HG02884 (cell line): ENCODE data around the gene NTSR1.

Source experiments
- ATAC-seq: cut with Tn5 transposase; IDR thresholded peaks from one replicate; pipeline ENCODE4 v1.9.1; 2021; ENCODE audit warnings: mild to moderate bottlenecking, moderate library complexity; ENCODE audit not compliant: unreplicated experiment

Gene NTSR1

DNA sequence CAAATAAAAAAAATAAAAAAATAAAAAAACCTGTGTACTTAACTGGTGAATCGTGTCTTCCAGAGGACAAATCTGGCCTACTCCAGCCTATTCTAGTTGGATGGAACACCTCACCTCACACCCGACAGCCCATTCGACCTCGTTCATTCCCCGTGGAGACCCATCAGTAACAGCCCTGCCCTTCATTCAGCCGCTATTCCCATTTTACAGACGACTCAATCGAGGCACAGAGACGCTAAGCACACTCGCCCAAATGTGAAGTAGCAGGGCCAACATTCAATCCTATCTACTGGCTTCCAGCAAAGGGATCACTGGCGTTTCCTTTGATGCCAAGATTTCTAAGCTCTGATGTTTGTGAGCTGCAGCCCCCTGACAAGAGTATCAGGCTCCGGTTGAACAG, 1.8 kb upstream of the NTSR1 start:
- ATAC-seq, result no peak

DNA sequence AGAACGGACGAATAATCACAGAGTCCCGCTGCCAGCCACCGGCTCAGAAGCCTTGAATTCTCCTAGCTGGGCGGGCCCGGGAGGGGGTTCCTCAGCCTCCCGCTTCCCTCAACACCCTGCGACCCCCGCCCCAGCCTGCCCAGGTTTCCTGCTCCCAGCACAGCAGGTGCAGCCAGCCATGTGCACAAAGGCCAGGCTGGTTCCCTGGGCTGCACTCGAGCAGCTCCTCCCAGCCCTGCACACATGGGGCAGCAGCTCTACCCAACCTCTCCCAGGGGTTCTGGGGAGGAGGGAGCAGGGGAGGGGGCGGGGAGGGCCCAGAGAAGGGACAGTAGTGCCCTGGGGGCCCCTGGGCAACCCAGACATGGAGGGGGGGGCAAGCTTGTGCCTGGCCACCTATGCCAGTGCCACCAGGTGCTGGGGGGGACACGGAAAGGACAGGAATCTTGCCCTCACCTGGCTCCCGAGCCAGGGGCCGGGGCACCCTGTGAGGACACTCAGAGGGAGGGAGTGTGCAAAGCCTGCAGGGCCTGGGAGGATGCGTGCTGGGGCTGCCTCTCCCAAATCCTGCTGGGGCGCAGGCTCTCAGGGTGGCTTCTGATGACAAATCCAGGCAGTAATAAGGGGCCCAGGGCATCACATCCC, 1.2 kb upstream of the NTSR1 start:
- no peak for ATAC-seq

GRCh38 chr20:62707921-62708521, 615 bp upstream of the NTSR1 start:
- ATAC-seq, result no peak

- no peak for ATAC-seq
Measured at GRCh38 chr20:62709537-62709905, 885 bp downstream of the NTSR1 start.

GRCh38 chr20:62710221-62710885, 1.7 kb downstream of the NTSR1 start:
- no peak for ATAC-seq

DNA sequence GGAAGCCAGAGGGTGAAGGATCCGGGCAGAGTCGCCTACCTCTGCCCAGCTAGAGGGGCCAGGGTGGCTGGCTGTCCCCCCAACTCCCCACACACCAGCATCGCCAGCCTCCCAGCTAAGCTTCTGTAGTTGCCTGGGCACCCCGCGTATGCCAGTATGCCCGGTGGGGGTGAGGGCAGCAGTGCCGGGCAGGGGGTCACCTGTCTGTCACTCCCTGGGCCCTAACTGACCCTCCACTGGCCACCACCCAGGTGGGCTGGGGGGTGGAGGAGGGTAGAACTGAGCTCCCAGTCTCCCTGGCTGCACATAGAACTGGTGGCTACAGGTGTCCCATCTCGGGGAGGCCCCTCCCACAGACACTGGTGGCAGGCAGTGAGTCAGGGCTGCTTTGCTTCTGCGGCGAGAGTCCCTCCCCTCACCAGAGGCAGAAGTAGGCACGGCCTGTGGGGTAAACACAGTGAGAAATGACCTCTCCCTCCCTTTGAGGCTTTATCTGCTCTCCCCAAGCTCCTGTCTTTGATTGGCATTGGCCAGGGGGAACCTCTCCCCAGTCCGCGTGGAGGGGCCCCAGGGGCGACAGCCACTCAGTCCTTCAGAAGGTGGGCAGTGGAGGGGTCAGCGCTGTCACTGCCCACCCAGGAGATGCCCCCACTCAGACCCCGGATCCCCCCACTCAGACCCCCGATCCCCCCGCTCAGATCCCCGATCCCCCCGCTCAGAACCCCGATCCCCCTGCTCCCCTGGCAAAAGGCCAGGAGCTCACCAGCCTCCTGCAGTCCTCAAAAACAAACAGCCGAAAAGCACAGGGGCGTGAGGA, 2.5 kb downstream of the NTSR1 start:
- ATAC-seq, result no peak

DNA sequence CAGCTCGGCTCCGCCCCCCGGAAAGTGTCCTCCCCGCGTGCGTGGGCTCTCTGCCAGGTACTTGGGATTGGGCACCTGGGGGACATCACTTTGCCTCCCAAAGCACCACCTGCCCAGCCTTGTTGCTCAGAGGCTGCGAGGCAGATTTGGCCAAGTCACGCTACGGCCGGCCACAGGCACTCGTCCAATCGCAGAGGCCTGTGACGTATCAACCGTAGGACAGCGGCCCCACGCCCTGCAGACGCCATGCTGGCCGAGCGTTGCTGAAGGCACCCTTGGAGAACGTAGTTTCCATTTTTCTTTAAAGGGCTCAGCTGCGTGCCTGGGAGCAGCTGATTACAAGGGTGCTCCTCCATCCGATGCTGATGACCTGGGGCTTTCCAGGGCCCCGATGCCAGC, 3.1 kb downstream of the NTSR1 start:
- ATAC-seq, result no peak

- ATAC-seq, result no peak
Measured at GRCh38 chr20:62712606-62713005, 4.0 kb downstream of the NTSR1 start.

GRCh38 chr20:62714006-62714405, 5.4 kb downstream of the NTSR1 start:
- no peak for ATAC-seq

DNA sequence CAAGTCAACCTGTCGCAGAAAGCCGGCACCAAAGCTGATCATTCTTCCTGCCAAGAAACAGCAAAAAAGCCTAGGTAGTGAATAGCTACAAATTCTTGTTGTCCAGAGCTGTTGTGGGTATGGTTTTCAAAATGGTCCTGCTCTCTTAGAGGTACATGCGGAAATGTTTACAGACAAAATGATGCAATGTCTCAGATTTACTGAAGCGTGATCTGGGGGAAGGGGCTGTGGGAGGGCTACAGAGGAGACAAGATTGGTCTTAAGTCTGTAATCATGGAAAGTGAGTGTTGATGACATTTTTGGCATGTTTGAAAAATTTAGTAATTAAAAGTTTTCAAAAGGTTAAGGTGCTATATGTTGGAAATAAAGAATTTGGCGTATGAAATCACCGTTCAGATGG, 6.2 kb downstream of the NTSR1 start:
- ATAC-seq, result no peak

DNA sequence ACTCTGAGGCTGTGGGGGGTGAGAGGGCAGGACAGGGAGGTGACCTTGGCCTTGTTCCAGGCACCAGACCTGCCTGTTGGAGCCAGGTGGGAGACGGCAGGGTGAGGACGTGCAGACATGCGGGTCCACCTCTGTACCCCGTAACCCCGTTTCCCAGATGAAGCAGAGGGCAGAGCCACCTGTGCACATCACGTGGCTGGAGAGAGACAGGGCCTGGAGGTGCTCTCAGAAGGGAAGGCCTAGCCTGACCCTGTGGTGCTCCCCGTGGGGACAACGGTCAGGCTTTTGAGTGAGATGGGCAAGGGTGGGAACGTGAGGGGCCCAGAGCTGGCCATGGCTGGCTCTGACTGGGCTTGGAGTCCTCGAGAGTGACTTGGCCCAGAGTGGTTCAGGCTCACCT, 6.6 kb downstream of the NTSR1 start:
- no peak for ATAC-seq

GRCh38 chr20:62716198-62716940, 7.7 kb downstream of the NTSR1 start:
- no peak for ATAC-seq

DNA sequence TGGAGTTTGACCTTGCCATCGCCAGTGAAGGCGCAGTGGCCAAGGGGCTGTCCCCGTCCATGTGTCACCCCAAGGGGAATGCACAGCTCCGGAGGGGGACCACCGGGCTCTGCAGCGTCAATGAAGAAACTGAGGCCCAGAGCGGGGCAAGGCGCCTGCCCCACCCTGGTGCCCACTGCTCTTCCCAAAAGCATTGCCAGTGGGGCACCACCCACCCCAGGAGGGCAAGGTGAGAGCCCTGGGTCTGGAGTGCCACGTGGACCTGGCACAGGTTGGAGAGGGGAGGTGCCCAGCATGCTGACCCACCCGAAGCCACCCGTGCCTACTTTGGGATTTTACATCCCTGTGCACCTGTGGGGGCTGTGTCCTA, 8.3 kb downstream of the NTSR1 start:
- no peak for ATAC-seq

DNA sequence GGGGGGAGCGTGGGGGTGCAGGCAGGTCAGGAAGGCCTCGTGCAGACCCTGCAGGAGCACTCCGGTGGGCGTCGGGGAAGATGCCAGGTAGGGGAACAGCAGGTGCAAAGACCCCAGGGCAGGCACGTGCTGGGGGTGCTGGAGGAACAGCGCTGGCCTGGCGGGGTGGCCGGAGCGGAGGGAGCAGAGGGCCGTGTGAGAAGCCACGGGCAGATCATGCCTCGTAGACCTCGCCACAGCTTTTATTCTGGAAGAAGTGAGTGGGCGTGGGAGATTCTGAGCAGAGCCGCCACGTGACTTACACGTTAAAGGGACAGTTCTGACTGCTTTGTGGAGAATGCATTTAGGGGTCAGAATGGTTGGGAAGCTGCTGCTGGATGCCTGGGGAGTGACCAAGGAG, 9.3 kb downstream of the NTSR1 start:
- no peak for ATAC-seq

- no peak for ATAC-seq
Measured at GRCh38 chr20:62718546-62718945, 9.9 kb downstream of the NTSR1 start.

GRCh38 chr20:62719250-62719935, 10.8 kb downstream of the NTSR1 start:
- ATAC-seq, result no peak

GRCh38 chr20:62721511-62722370, 13.1 kb downstream of the NTSR1 start:
- no peak for ATAC-seq

GRCh38 chr20:62722627-62723026, 14.0 kb downstream of the NTSR1 start:
- ATAC-seq, result no peak

GRCh38 chr20:62723351-62723750, 14.7 kb downstream of the NTSR1 start:
- ATAC-seq, result no peak
